IMR-90 (cell line): ENCODE results near the gene GNAT2. TPM values are rescaled to one million over a fixed set of nuclear protein-coding genes. Genes with fewer than 3 reads are reported as not detected.

Experiments
- ATAC-seq: fragments of 200-7000 bp; cut with Tn5 transposase; 2 replicates; pipeline ENCODE4 v1.9.1; 2020; ENCODE audit warnings: low read depth, mild to moderate bottlenecking, moderate library complexity
- BruUV-seq: library from RNA; stranded (reverse); fragments of 400-500 nt; replicated peaks from 2 replicates; lab custom pipeline; 2021; lab: Mats Ljungman, UMichigan
- CTCF ChIA-PET: fragments of 300-600 bp; formaldehyde crosslinking; extraction: SDS; loops from one replicate; lab custom pipeline; 2021; ENCODE audit warnings: antibody characterized with exemption; lab: Yijun Ruan, JAX
- POLR2A ChIA-PET: fragments of 300-600 bp; sonication (Branson Sonifier 250); formaldehyde crosslinking; loops from one replicate; lab custom pipeline; 2022; ENCODE audit warnings: antibody characterized with exemption; ENCODE audit not compliant: unreplicated experiment; lab: Charles Lee
- DNase-seq: peaks from one replicate; pipeline ENCODE4 v3.0.0; 2013
- H2AFZ ChIP-seq: replicated peaks from 2 replicates; pipeline ENCODE3; 2013; ENCODE audit warnings: low read length, mild to moderate bottlenecking; ENCODE audit not compliant: poor library complexity
- H2AK5ac ChIP-seq: 2 replicates; pipeline ENCODE4 v1.6.1; 2013; ENCODE audit warnings: low read depth, low read length, inconsistent platforms
- H2AK9ac ChIP-seq: replicated peaks from 2 replicates; pipeline ENCODE3; 2013; ENCODE audit warnings: mild to moderate bottlenecking, low read depth, low read length, moderate library complexity; ENCODE audit not compliant: poor library complexity
- H2BK120ac ChIP-seq: 2 replicates; pipeline ENCODE4 v1.6.1; 2013; ENCODE audit warnings: low read depth, low read length, inconsistent platforms
- H2BK15ac ChIP-seq: 3 replicates; pipeline ENCODE4 v1.6.1; 2013; ENCODE audit warnings: low read depth, low read length, inconsistent platforms
- H2BK20ac ChIP-seq: 2 replicates; pipeline ENCODE4 v1.6.1; 2013; ENCODE audit warnings: low read depth, mild to moderate bottlenecking, inconsistent platforms, low read length, moderate library complexity
- H2BK5ac ChIP-seq: 2 replicates; pipeline ENCODE4 v1.6.1; 2013; ENCODE audit warnings: mild to moderate bottlenecking, low read depth, low read length, inconsistent platforms; ENCODE audit not compliant: poor library complexity, severe bottlenecking
- H3K14ac ChIP-seq: replicated peaks from 2 replicates; pipeline ENCODE4 v1.6.1; 2013; ENCODE audit warnings: low read depth, low read length, inconsistent platforms
- H3K18ac ChIP-seq: 2 replicates; pipeline ENCODE4 v1.6.1; 2013; ENCODE audit warnings: low read depth, low read length, control low read depth
- H3K23ac ChIP-seq: 2 replicates; pipeline ENCODE4 v1.6.1; 2013; ENCODE audit warnings: low read depth, low read length, inconsistent platforms
- H3K27ac ChIP-seq: 2 replicates; pipeline ENCODE4 v1.5.1; 2013; ENCODE audit warnings: mild to moderate bottlenecking, control low read depth, low read length; ENCODE audit not compliant: insufficient read depth
- H3K27me3 ChIP-seq: 2 replicates; pipeline ENCODE4 v1.6.1; 2013; ENCODE audit warnings: low read length; ENCODE audit not compliant: control insufficient read depth, insufficient read depth
- H3K36me3 ChIP-seq: 2 replicates; pipeline ENCODE4 v1.6.1; 2013; ENCODE audit warnings: low read length, mixed read lengths; ENCODE audit not compliant: control insufficient read depth, insufficient read depth
- H3K4ac ChIP-seq: 2 replicates; pipeline ENCODE4 v1.6.1; 2013; ENCODE audit warnings: low read depth, low read length, inconsistent platforms
- H3K4me1 ChIP-seq: 2 replicates; pipeline ENCODE4 v1.6.1; 2013; ENCODE audit warnings: low read length, mixed read lengths; ENCODE audit not compliant: control insufficient read depth, insufficient read depth
- H3K4me2 ChIP-seq: 2 replicates; pipeline ENCODE4 v1.6.1; 2013; ENCODE audit warnings: low read depth, mild to moderate bottlenecking, control low read depth, low read length, moderate library complexity
- H3K4me3 ChIP-seq: 2 replicates; pipeline ENCODE4 v1.5.1; 2013; ENCODE audit warnings: low read depth, mild to moderate bottlenecking, control low read depth, low read length, moderate library complexity; ENCODE audit not compliant: insufficient read depth
- H3K56ac ChIP-seq: 2 replicates; pipeline ENCODE4 v1.6.1; 2013; ENCODE audit warnings: low read length, inconsistent platforms; ENCODE audit not compliant: insufficient read depth; ENCODE audit errors: extremely low read depth
- H3K79me1 ChIP-seq, 2 experiments: 2 replicates each; pipeline ENCODE4 v1.6.1; 2013; ENCODE audit warnings: low read length in 2 of 2, inconsistent platforms in 1 of 2, low read depth in 1 of 2
- H3K9ac ChIP-seq: 2 replicates; pipeline ENCODE4 v1.6.1; 2013; ENCODE audit warnings: low read depth, low read length, control low read depth
- H3K9me1 ChIP-seq: 2 replicates; pipeline ENCODE4 v1.6.1; 2013; ENCODE audit warnings: low read length, inconsistent platforms; ENCODE audit not compliant: insufficient read depth
- H3K9me3 ChIP-seq: 2 replicates; pipeline ENCODE4 v1.6.1; 2013; ENCODE audit warnings: low read length; ENCODE audit not compliant: control insufficient read depth, insufficient read depth
- H4K20me1 ChIP-seq: 2 replicates; pipeline ENCODE4 v1.6.1; 2013; ENCODE audit warnings: low read length, inconsistent platforms; ENCODE audit not compliant: insufficient read depth
- H4K5ac ChIP-seq: 2 replicates; pipeline ENCODE4 v1.6.1; 2013; ENCODE audit warnings: mild to moderate bottlenecking, low read depth, low read length, control low read depth
- H4K8ac ChIP-seq, 2 experiments: 2 replicates each; pipeline ENCODE4 v1.6.1; 2013; ENCODE audit warnings: low read depth in 2 of 2, low read length in 2 of 2, control low read depth in 1 of 2, inconsistent platforms in 1 of 2
- H4K91ac ChIP-seq: 2 replicates; pipeline ENCODE4 v1.6.1; 2013; ENCODE audit warnings: low read depth, low read length, inconsistent platforms; ENCODE audit not compliant: insufficient read depth
- BHLHE40 ChIP-seq: fragments of 150-350 bp; IDR thresholded peaks from 2 replicates; pipeline ENCODE4 v1.6.1; 2016; ENCODE audit warnings: mild to moderate bottlenecking, low read depth, low read length
- CEBPB ChIP-seq: IDR thresholded peaks from 2 replicates; pipeline ENCODE4 v1.6.1; 2012; ENCODE audit warnings: low read depth, low read length, improper control_type of control experiment
- CHD1 ChIP-seq: IDR thresholded peaks from 2 replicates; pipeline ENCODE4 v1.6.1; 2012; ENCODE audit warnings: low read depth, low read length, improper control_type of control experiment
- CTCF ChIP-seq: conservative IDR thresholded peaks from 2 replicates; pipeline ENCODE4 v1.5.1; 2012; ENCODE audit warnings: mild to moderate bottlenecking, low read depth, low read length, improper control_type of control experiment
- ELK1 ChIP-seq: fragments of 150-350 bp; IDR thresholded peaks from 2 replicates; pipeline ENCODE4 v1.6.1; 2016; ENCODE audit warnings: low read depth, mild to moderate bottlenecking, low read length, moderate library complexity, borderline replicate concordance
- FOS ChIP-seq: fragments of 150-350 bp; IDR thresholded peaks from 2 replicates; pipeline ENCODE4 v1.6.1; 2016; ENCODE audit warnings: low read depth, low read length
- MAFK ChIP-seq: IDR thresholded peaks from 2 replicates; pipeline ENCODE4 v1.6.1; 2012; ENCODE audit warnings: low read depth, low read length, improper control_type of control experiment
- MAZ ChIP-seq: IDR thresholded peaks from 2 replicates; pipeline ENCODE4 v1.6.1; 2012; ENCODE audit warnings: low read depth, mild to moderate bottlenecking, low read length, improper control_type of control experiment, moderate library complexity, borderline replicate concordance
- MXI1 ChIP-seq: IDR thresholded peaks from 2 replicates; pipeline ENCODE4 v1.6.1; 2012; ENCODE audit warnings: low read depth, mild to moderate bottlenecking, low read length, moderate library complexity, borderline replicate concordance
- NFE2L2 ChIP-seq: fragments of 150-350 bp; IDR thresholded peaks from 2 replicates; pipeline ENCODE4 v1.6.1; 2016; ENCODE audit warnings: low read depth, mild to moderate bottlenecking, low read length
- POLR2A ChIP-seq: IDR thresholded peaks from 2 replicates; pipeline ENCODE4 v1.6.1; 2012; ENCODE audit warnings: mild to moderate bottlenecking, low read depth, low read length
- RAD21 ChIP-seq: IDR thresholded peaks from 2 replicates; pipeline ENCODE4 v1.6.1; 2012; ENCODE audit warnings: low read length, improper control_type of control experiment
- RCOR1 ChIP-seq: IDR thresholded peaks from 2 replicates; pipeline ENCODE4 v1.6.1; 2012; ENCODE audit warnings: mild to moderate bottlenecking, low read length, improper control_type of control experiment; ENCODE audit not compliant: insufficient replicate concordance
- RFX5 ChIP-seq: IDR thresholded peaks from 2 replicates; pipeline ENCODE4 v1.8.0; 2012; ENCODE audit warnings: low read depth, mild to moderate bottlenecking, low read length, moderate library complexity
- SMC3 ChIP-seq: fragments of 150-350 bp; IDR thresholded peaks from 2 replicates; pipeline ENCODE4 v1.6.1; 2016; ENCODE audit warnings: low read depth, mild to moderate bottlenecking, antibody characterized with exemption, low read length, moderate library complexity
- USF2 ChIP-seq: fragments of 150-350 bp; IDR thresholded peaks from 2 replicates; pipeline ENCODE4 v1.6.1; 2017; ENCODE audit warnings: mild to moderate bottlenecking, antibody characterized with exemption, low read length, low read depth
- WGBS, 2 experiments: methylation state at CpG; one replicate each; pipeline versions ENCODE4 v1.1.5 to v1.1.7; 2013; ENCODE audit warnings: missing lambda C conversion rate in 2 of 2; ENCODE audit not compliant: insufficient read length in 1 of 2; ENCODE audit errors: extremely low coverage in 2 of 2; 5-methylcytosine and 5-hydroxymethylcytosine counted together
- dilution Hi-C: fragments of 300-500 bp; cut with HindIII; formaldehyde crosslinking; loops from one replicate; pipeline ENCODE4 v1.14.3; 2018; ENCODE audit warnings: low sequenced_read_pairs; ENCODE audit not compliant: unreplicated experiment
- in situ Hi-C: fragments of 300-500 bp; cut with MboI; formaldehyde crosslinking; loops from 3 replicates; pipeline ENCODE4 v1.14.3; 2019; ENCODE audit warnings: low sequenced_read_pairs, inconsistent platforms, mixed read lengths
- intact Hi-C: fragments of 100-400 bp; cut with micrococcal nuclease; formaldehyde crosslinking; loops from 2 replicates; pipeline ENCODE4 v1.10.0; 2022
- polyA plus RNA-seq, 3 experiments: library from polyadenylated mRNA; depleted of rRNA; stranded (reverse); fragments of >200 nt; gene quantifications; 2 replicates each; pipeline ENCODE4 v1.2.3, GENCODE V29; 2012; ENCODE audit warnings: low replicate concordance in 1 of 3
- total RNA-seq: library from RNA; depleted of rRNA; stranded (reverse); fragments of >200 nt; gene quantifications from 2 replicates; pipeline ENCODE4 v1.2.3, GENCODE V29; 2012

GNAT2 gene
- total and polyA plus RNA-seq, 2 of the 4 experiments (the other 2 are of a cell fraction) = 0.17 to 0.36 TPM

- POLR2A ChIA-PET = no interaction called here
- TF ChIP-seq CHD1 (no peak), POLR2A (no peak), MXI1 (no peak), CTCF (no peak), RAD21 (no peak), MAZ (no peak), ELK1 (no peak), RCOR1 (no peak), MAFK (no peak), NFE2L2 (no peak), RFX5 (no peak), SMC3 (no peak), FOS (no peak), USF2 (no peak), CEBPB (no peak), BHLHE40 (no peak)
- no TSS peak for BruUV-seq
Measured at GRCh38 chr1:109654519-109654918, 35.1 kb upstream of the GNAT2 start.

More at GRCh38 chr1:109654519-109654918, 35.1 kb upstream of the GNAT2 start:
- Histone ChIP-seq H2BK20ac (no peak overlapping the region), H3K27me3 (0 out of 2 replicates have a peak, but pooled peaks cover 3% of the 10 kb centered on the region), H3K27ac (no peak overlapping the region), H2BK15ac (no peak overlapping the region), H2AK9ac (no peak overlapping the region), H4K20me1 (no peaks in the 10 kb centered on the region), H3K56ac (no peak overlapping the region), H3K4ac (no peak overlapping the region), H2AK5ac (no peak overlapping the region), H3K9me3 (no peaks in the 10 kb centered on the region), H4K5ac (no peak overlapping the region), H3K4me1 (peaks cover 2% of the 10 kb centered on the region), H2AFZ (no peak overlapping the region), H2BK120ac (no peak overlapping the region), H3K4me3 (no peak overlapping the region), H3K18ac (no peak overlapping the region), H3K23ac (no peak overlapping the region), H3K79me1 (peaks cover 0 to 10% of the 10 kb centered on the region in 2 experiments; a peak in 3 of 4 replicates), H3K14ac (no peak overlapping the region), H4K91ac (no peak overlapping the region), H4K8ac (no peak overlapping the region), H3K36me3 (peaks cover 7% of the 10 kb centered on the region; the same call in 1 of the 2 replicates), H3K4me2 (no peak overlapping the region), H3K9ac (no peak overlapping the region), H3K9me1 (peaks cover 9% of the 10 kb centered on the region), H2BK5ac (no peak overlapping the region)
- in situ Hi-C loops = no loop called here
- CTCF ChIA-PET = no interaction called here
- intact Hi-C loops = no loop called here
- dilution Hi-C loops = no loop called here
- no peak for ATAC-seq
- DNase-seq = no peak
- 93% methylated on average over 6 of the region's 12 CpGs; no CpG with 5 or more reads in 1 of the 2 experiments for WGBS, 2 experiments
